GM21381 (cell line): ENCODE results near the gene P4HB.

Experiments
- ATAC-seq: cut with Tn5 transposase; IDR thresholded peaks from one replicate; pipeline ENCODE4 v1.9.1; 2021; ENCODE audit warnings: mild to moderate bottlenecking, moderate library complexity; ENCODE audit not compliant: unreplicated experiment

P4HB gene

GRCh38 chr17:81869221-81870130 lies 9.1 kb upstream of the P4HB start:
- ATAC-seq = no peak

- ATAC-seq = no peak
These were observed 8.4 kb upstream of the P4HB start for GRCh38 chr17:81868674-81869220.

GRCh38 chr17:81867991-81868673 lies 7.8 kb upstream of the P4HB start:
- ATAC-seq = no peak

GRCh38 chr17:81867170-81867990 lies 7.0 kb upstream of the P4HB start:
- no peak for ATAC-seq

GRCh38 chr17:81866440-81867169 lies 6.3 kb upstream of the P4HB start:
- ATAC-seq = no peak

- ATAC-seq = no peak
These were observed 5.6 kb upstream of the P4HB start for GRCh38 chr17:81865733-81866439.

- ATAC-seq = no peak
These were observed 5.0 kb upstream of the P4HB start for GRCh38 chr17:81865358-81865732.

- no peak for ATAC-seq
These were observed 3.8 kb upstream of the P4HB start for GRCh38 chr17:81863833-81864768.

GRCh38 chr17:81863123-81863675 lies 2.9 kb upstream of the P4HB start:
- ATAC-seq = no peak

- ATAC-seq = peak; percentile 71
These were observed 627 bp upstream of the P4HB start for GRCh38 chr17:81860756-81861568.

GRCh38 chr17:81858967-81859905 lies 1.1 kb downstream of the P4HB start:
- ATAC-seq = no peak

- ATAC-seq = no peak
These were observed 2.0 kb downstream of the P4HB start for GRCh38 chr17:81858170-81858966.

GRCh38 chr17:81854974-81855774 lies 5.2 kb downstream of the P4HB start:
- ATAC-seq = no peak

GRCh38 chr17:81852237-81852636 lies 8.1 kb downstream of the P4HB start:
- ATAC-seq = no peak

GRCh38 chr17:81851423-81851822 lies 8.9 kb downstream of the P4HB start:
- ATAC-seq = no peak
